WTC11 (cell line): ENCODE measurements around the gene IFI27. TPM values are rescaled to one million over a fixed set of nuclear protein-coding genes. Genes with fewer than 3 reads are reported as not detected.

Experiments
- ATAC-seq: fragments of 200-7000 bp; cut with Tn5 transposase; 2 replicates; pipeline ENCODE4 v1.10.0; 2021; ENCODE audit warnings: mild to moderate bottlenecking, moderate library complexity
- CTCF ChIA-PET: fragments of 300-600 bp; sonication (Branson Sonifier 250); formaldehyde crosslinking; loops from one replicate; lab custom pipeline; 2021; ENCODE audit warnings: antibody characterized with exemption; lab: Charles Lee
- POLR2A ChIA-PET: fragments of 350-600 bp; sonication (Branson Sonifier 250); formaldehyde crosslinking; loops from one replicate; lab custom pipeline; 2021; ENCODE audit warnings: antibody characterized with exemption; lab: Charles Lee
- DNase-seq: peaks from one replicate; pipeline ENCODE4 v3.0.0; 2021; ENCODE audit warnings: low spot score
- H3K27ac Mint-ChIP-seq: 2 replicates; pipeline ENCODE4 v1.8.0; 2021; ENCODE audit warnings: mixed read lengths
- H3K27me3 Mint-ChIP-seq: 2 replicates; pipeline ENCODE4 v1.8.0; 2021; ENCODE audit warnings: low read depth, mild to moderate bottlenecking, moderate library complexity, mixed read lengths
- H3K36me3 Mint-ChIP-seq: 2 replicates; pipeline ENCODE4 v1.8.0; 2021; ENCODE audit warnings: mixed read lengths
- H3K4me1 Mint-ChIP-seq: 2 replicates; pipeline ENCODE4 v1.8.0; 2022; ENCODE audit warnings: mixed read lengths
- H3K4me3 Mint-ChIP-seq: 2 replicates; pipeline ENCODE4 v1.8.0; 2021; ENCODE audit warnings: mild to moderate bottlenecking, moderate library complexity, mixed read lengths
- H3K9me3 Mint-ChIP-seq: 2 replicates; pipeline ENCODE4 v1.8.0; 2021; ENCODE audit warnings: mixed read lengths
- CREB1 ChIP-seq: sonication (generic); formaldehyde crosslinking; IDR thresholded peaks from 2 replicates; pipeline ENCODE4 v1.8.0; 2023; ENCODE audit warnings: mild to moderate bottlenecking, missing genetic modification reagents
- GABPB1 ChIP-seq: sonication (generic); formaldehyde crosslinking; IDR thresholded peaks from 2 replicates; pipeline ENCODE4 v1.8.1; 2023; ENCODE audit warnings: mild to moderate bottlenecking, missing genetic modification reagents
- GRHL2 ChIP-seq: fragments of 250-450 bp; sonication (Bioruptor Pico); IDR thresholded peaks from 2 replicates; pipeline ENCODE4 v1.8.0; 2022; ENCODE audit warnings: mild to moderate bottlenecking, moderate library complexity; ENCODE audit not compliant: insufficient replicate concordance, severe bottlenecking
- JAZF1 ChIP-seq: fragments of 250-450 bp; sonication (Bioruptor Pico); IDR thresholded peaks from 2 replicates; pipeline ENCODE4 v1.9.0; 2021; ENCODE audit warnings: moderate library complexity, mild to moderate bottlenecking, inconsistent platforms
- KAT7 ChIP-seq: sonication (generic); formaldehyde crosslinking; IDR thresholded peaks from 2 replicates; pipeline ENCODE4 v1.8.1; 2023; ENCODE audit warnings: missing genetic modification reagents, mild to moderate bottlenecking, borderline replicate concordance
- NFE2L1 ChIP-seq: sonication (generic); formaldehyde crosslinking; IDR thresholded peaks from 2 replicates; pipeline ENCODE4 v1.8.1; 2023; ENCODE audit warnings: missing genetic modification reagents
- NR1H2 ChIP-seq: sonication (generic); formaldehyde crosslinking; IDR thresholded peaks from 2 replicates; pipeline ENCODE4 v1.9.0; 2021; ENCODE audit warnings: mild to moderate bottlenecking, moderate library complexity, missing genetic modification reagents
- NR3C1 ChIP-seq: sonication (generic); formaldehyde crosslinking; conservative IDR thresholded peaks from 2 replicates; pipeline ENCODE4 v1.8.1; 2023; ENCODE audit warnings: low read depth, mild to moderate bottlenecking, missing genetic modification reagents
- ZNF232 ChIP-seq: sonication (generic); formaldehyde crosslinking; IDR thresholded peaks from 2 replicates; pipeline ENCODE4 v1.8.0; 2022; ENCODE audit warnings: mild to moderate bottlenecking, missing genetic modification reagents
- ZNF317 ChIP-seq: sonication (generic); formaldehyde crosslinking; IDR thresholded peaks from 2 replicates; pipeline ENCODE4 v1.8.1; 2023; ENCODE audit warnings: low read depth, mild to moderate bottlenecking, moderate library complexity, missing genetic modification reagents, borderline replicate concordance
- ZNF396 ChIP-seq: fragments of 250-450 bp; sonication (Bioruptor Pico); IDR thresholded peaks from 2 replicates; pipeline ENCODE4 v1.8.0; 2021; ENCODE audit warnings: mild to moderate bottlenecking, moderate library complexity, borderline replicate concordance
- total RNA-seq: library from RNA; stranded (reverse); gene quantifications from 3 replicates; pipeline ENCODE4 v1.2.3, GENCODE V29; 2021
- TF ChIP-seq, protein P1 (sequence below): sonication (generic); formaldehyde crosslinking; conservative IDR thresholded peaks from 2 replicates; pipeline ENCODE4 v1.8.1; 2023; ENCODE audit warnings: mild to moderate bottlenecking, low read depth, missing genetic modification reagents, moderate library complexity
- TF ChIP-seq, protein P2 (sequence below): fragments of 250-450 bp; sonication (Bioruptor Pico); IDR thresholded peaks from 2 replicates; pipeline ENCODE4 v1.9.0; 2021; ENCODE audit warnings: mild to moderate bottlenecking, borderline replicate concordance
- TF ChIP-seq, protein P3 (sequence below): fragments of 250-450 bp; sonication (Bioruptor Pico); IDR thresholded peaks from 2 replicates; pipeline ENCODE4 v1.9.0; 2021; ENCODE audit warnings: mild to moderate bottlenecking
- TF ChIP-seq, protein P4 (sequence below): fragments of 200-600 bp; IDR thresholded peaks from 2 replicates; pipeline ENCODE4 v1.8.0; 2022; ENCODE audit warnings: antibody characterized with exemption
- TF ChIP-seq, protein P5 (sequence below): sonication (generic); formaldehyde crosslinking; IDR thresholded peaks from 2 replicates; pipeline ENCODE4 v1.8.1; 2023; ENCODE audit warnings: mild to moderate bottlenecking, missing genetic modification reagents
- TF ChIP-seq, protein P6 (sequence below): sonication (generic); formaldehyde crosslinking; IDR thresholded peaks from 2 replicates; pipeline ENCODE4 v1.8.1; 2022; ENCODE audit warnings: missing genetic modification reagents, borderline replicate concordance

Gene IFI27
- total RNA-seq, 1 experiment from 2014 or later: 1.8 TPM

DNA sequence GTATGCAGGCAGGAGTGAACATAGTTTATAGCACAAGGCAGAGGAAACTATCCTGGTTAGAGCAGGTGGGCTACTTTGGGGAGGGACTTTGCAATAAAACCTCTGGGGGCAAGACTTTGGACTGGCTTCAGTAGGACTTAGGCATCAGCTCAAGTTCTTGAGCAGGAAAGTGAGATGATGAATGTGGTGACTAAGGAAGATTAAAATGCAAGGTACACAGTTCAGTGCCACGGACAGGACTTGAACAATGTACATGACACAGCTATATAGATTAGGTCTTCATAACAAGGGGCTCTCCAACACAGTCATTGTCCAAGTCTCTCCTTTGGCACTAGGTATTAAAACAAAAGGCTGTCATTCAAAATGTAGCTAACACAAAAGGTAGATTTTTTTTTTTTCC, 42.1 kb downstream of the IFI27 start:
- DNase-seq (no peak), ATAC-seq (no peak)
- H3K4me3 Mint-ChIP-seq: no peak overlapping the region
- H3K9me3 Mint-ChIP-seq: peaks cover 30% of the 10 kb centered on the region
- no peak overlapping the region for H3K27ac Mint-ChIP-seq
- ChIA-PET POLR2A (no interaction called here), CTCF (interaction anchor here (1.8 kb wide), 1 partner anchor 16 kb away, joined by 5 read pairs; no protein-coding TSS in a partner anchor)
- peaks cover 3% of the 10 kb centered on the region for H3K27me3 Mint-ChIP-seq
- TF ChIP-seq NR3C1 (CRISPR knock-in tag) (no peak), ZNF396 (CRISPR knock-in tag) (no peak), KAT7 (CRISPR knock-in tag) (no peak)
- TF ChIP-seq, protein P1, sequence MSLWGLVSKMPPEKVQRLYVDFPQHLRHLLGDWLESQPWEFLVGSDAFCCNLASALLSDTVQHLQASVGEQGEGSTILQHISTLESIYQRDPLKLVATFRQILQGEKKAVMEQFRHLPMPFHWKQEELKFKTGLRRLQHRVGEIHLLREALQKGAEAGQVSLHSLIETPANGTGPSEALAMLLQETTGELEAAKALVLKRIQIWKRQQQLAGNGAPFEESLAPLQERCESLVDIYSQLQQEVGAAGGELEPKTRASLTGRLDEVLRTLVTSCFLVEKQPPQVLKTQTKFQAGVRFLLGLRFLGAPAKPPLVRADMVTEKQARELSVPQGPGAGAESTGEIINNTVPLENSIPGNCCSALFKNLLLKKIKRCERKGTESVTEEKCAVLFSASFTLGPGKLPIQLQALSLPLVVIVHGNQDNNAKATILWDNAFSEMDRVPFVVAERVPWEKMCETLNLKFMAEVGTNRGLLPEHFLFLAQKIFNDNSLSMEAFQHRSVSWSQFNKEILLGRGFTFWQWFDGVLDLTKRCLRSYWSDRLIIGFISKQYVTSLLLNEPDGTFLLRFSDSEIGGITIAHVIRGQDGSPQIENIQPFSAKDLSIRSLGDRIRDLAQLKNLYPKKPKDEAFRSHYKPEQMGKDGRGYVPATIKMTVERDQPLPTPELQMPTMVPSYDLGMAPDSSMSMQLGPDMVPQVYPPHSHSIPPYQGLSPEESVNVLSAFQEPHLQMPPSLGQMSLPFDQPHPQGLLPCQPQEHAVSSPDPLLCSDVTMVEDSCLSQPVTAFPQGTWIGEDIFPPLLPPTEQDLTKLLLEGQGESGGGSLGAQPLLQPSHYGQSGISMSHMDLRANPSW (CRISPR knock-in tag): no peak
- TF ChIP-seq, protein P2, sequence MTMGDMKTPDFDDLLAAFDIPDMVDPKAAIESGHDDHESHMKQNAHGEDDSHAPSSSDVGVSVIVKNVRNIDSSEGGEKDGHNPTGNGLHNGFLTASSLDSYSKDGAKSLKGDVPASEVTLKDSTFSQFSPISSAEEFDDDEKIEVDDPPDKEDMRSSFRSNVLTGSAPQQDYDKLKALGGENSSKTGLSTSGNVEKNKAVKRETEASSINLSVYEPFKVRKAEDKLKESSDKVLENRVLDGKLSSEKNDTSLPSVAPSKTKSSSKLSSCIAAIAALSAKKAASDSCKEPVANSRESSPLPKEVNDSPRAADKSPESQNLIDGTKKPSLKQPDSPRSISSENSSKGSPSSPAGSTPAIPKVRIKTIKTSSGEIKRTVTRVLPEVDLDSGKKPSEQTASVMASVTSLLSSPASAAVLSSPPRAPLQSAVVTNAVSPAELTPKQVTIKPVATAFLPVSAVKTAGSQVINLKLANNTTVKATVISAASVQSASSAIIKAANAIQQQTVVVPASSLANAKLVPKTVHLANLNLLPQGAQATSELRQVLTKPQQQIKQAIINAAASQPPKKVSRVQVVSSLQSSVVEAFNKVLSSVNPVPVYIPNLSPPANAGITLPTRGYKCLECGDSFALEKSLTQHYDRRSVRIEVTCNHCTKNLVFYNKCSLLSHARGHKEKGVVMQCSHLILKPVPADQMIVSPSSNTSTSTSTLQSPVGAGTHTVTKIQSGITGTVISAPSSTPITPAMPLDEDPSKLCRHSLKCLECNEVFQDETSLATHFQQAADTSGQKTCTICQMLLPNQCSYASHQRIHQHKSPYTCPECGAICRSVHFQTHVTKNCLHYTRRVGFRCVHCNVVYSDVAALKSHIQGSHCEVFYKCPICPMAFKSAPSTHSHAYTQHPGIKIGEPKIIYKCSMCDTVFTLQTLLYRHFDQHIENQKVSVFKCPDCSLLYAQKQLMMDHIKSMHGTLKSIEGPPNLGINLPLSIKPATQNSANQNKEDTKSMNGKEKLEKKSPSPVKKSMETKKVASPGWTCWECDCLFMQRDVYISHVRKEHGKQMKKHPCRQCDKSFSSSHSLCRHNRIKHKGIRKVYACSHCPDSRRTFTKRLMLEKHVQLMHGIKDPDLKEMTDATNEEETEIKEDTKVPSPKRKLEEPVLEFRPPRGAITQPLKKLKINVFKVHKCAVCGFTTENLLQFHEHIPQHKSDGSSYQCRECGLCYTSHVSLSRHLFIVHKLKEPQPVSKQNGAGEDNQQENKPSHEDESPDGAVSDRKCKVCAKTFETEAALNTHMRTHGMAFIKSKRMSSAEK (CRISPR knock-in tag): no peak
- H3K4me1 Mint-ChIP-seq: no peaks in the 10 kb centered on the region
- peaks cover 9% of the 10 kb centered on the region for H3K36me3 Mint-ChIP-seq

DNA sequence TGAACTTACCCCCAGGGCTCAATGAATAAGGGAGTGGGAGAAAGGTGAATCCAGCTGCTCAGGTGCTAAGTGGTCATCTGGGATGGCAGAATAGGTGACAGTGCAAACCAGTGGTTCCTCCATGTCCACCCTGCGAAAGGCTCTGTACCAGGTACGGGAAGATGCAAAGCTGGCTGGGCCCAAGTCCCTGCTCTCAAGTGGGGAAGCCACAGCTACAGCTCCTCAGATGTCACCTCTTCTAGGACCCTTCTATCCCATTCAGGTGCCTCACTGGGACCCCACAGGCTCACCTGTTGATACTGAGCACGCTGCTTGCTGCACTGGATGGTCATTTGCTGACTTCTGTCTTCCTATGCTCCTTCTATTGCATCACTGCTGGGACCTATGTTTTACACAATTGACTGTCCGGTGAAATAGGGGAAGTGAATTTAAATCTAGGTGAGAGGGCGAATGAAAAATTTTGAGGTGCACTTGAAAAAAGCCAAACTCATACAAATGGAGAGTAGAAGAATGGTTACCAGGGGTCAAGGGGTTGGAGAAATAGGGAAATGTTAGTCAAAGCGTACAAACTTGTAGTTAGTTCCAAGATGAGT, 43.3 kb downstream of the IFI27 start:
- no peak for DNase-seq
- Mint-ChIP-seq H3K4me3 (no peak overlapping the region), H3K27ac (no peak overlapping the region), H3K9me3 (peaks cover 30% of the 10 kb centered on the region), H3K36me3 (peaks cover 9% of the 10 kb centered on the region), H3K27me3 (peaks cover 3% of the 10 kb centered on the region), H3K4me1 (no peaks in the 10 kb centered on the region)
- no peak for ATAC-seq
- POLR2A ChIA-PET: no interaction called here
- TF ChIP-seq ZNF232 (CRISPR knock-in tag) (no peak), ZNF396 (CRISPR knock-in tag) (no peak), GRHL2 (no peak), CREB1 (CRISPR knock-in tag) (no peak), NFE2L1 (no peak), NR1H2 (CRISPR knock-in tag) (no peak), NR3C1 (CRISPR knock-in tag) (no peak), ZNF317 (no peak), GABPB1 (CRISPR knock-in tag) (no peak), JAZF1 (CRISPR knock-in tag) (no peak), KAT7 (CRISPR knock-in tag) (no peak)
- TF ChIP-seq, protein P3, sequence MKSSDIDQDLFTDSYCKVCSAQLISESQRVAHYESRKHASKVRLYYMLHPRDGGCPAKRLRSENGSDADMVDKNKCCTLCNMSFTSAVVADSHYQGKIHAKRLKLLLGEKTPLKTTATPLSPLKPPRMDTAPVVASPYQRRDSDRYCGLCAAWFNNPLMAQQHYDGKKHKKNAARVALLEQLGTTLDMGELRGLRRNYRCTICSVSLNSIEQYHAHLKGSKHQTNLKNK (CRISPR knock-in tag): no peak
- TF ChIP-seq, protein P1 (CRISPR knock-in tag): no peak
- TF ChIP-seq, protein P4, sequence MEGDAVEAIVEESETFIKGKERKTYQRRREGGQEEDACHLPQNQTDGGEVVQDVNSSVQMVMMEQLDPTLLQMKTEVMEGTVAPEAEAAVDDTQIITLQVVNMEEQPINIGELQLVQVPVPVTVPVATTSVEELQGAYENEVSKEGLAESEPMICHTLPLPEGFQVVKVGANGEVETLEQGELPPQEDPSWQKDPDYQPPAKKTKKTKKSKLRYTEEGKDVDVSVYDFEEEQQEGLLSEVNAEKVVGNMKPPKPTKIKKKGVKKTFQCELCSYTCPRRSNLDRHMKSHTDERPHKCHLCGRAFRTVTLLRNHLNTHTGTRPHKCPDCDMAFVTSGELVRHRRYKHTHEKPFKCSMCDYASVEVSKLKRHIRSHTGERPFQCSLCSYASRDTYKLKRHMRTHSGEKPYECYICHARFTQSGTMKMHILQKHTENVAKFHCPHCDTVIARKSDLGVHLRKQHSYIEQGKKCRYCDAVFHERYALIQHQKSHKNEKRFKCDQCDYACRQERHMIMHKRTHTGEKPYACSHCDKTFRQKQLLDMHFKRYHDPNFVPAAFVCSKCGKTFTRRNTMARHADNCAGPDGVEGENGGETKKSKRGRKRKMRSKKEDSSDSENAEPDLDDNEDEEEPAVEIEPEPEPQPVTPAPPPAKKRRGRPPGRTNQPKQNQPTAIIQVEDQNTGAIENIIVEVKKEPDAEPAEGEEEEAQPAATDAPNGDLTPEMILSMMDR: no peak
- TF ChIP-seq, protein P5, sequence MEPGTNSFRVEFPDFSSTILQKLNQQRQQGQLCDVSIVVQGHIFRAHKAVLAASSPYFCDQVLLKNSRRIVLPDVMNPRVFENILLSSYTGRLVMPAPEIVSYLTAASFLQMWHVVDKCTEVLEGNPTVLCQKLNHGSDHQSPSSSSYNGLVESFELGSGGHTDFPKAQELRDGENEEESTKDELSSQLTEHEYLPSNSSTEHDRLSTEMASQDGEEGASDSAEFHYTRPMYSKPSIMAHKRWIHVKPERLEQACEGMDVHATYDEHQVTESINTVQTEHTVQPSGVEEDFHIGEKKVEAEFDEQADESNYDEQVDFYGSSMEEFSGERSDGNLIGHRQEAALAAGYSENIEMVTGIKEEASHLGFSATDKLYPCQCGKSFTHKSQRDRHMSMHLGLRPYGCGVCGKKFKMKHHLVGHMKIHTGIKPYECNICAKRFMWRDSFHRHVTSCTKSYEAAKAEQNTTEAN (CRISPR knock-in tag): no peak
- TF ChIP-seq, protein P6, sequence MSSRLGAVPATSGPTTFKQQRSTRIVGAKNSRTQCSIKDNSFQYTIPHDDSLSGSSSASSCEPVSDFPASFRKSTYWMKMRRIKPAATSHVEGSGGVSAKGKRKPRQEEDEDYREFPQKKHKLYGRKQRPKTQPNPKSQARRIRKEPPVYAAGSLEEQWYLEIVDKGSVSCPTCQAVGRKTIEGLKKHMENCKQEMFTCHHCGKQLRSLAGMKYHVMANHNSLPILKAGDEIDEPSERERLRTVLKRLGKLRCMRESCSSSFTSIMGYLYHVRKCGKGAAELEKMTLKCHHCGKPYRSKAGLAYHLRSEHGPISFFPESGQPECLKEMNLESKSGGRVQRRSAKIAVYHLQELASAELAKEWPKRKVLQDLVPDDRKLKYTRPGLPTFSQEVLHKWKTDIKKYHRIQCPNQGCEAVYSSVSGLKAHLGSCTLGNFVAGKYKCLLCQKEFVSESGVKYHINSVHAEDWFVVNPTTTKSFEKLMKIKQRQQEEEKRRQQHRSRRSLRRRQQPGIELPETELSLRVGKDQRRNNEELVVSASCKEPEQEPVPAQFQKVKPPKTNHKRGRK (CRISPR knock-in tag): no peak
- CTCF ChIA-PET: interaction anchor here (1.8 kb wide), 1 partner anchor 17 kb away, joined by 5 read pairs; no protein-coding TSS in a partner anchor
